GM23248 (cell line): ENCODE measurements around the gene EMSY.

ENCODE experiments used
- EZH2 ChIP-seq: fragments of 200-600 bp; sonication (generic); IDR thresholded peaks from 2 replicates; pipeline ENCODE4 v1.6.1; 2018; ENCODE audit warnings: antibody characterized with exemption, mild to moderate bottlenecking; ENCODE audit not compliant: insufficient read depth, poor library complexity, severe bottlenecking
- EZH2phosphoT487 ChIP-seq: fragments of 200-600 bp; sonication (generic); IDR thresholded peaks from 2 replicates; pipeline ENCODE4 v1.6.1; 2018; ENCODE audit warnings: antibody characterized with exemption, moderate library complexity, mild to moderate bottlenecking, low read depth; ENCODE audit not compliant: insufficient read depth

DNA sequence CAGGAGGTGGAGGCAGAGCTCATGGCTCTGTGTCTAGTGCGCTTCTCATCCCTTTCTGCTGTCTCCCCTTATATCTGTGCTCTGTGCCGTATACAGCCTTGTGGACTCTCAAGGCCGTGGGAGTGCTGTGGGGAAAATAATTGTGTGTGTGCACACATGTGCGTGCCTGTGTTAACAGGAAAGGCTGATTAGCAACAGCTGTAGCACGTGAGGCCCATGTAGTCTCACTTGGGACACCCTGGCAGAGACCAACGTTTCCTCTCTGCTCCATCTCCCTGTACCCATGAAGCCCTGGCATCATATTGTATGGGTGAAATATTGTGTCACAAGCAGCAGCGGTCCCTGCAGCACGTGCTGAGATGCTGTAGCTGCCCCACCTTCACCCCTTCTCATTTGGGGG is 116.4 kb downstream of the EMSY start:
- TF ChIP-seq EZH2, result no peak
- TF ChIP-seq EZH2phosphoT487, result no peak
